GM12892 (cell line): ENCODE results near the gene CDK16.
A peak's percentile ranks its signal among the peaks of the same experiment; 100 is the strongest.

ENCODE experiments used
- DNase-seq: peaks from one replicate; pipeline ENCODE4 v3.0.0; 2011; ENCODE audit not compliant: insufficient read length
- FAIRE-seq: peaks from 2 replicates; lab custom pipeline; 2011; peaks lifted over from hg19 to GRCh38; lab: Jason Lieb, UNC
- POLR2A ChIP-seq: IDR thresholded peaks from 2 replicates; pipeline ENCODE4 v1.6.1; 2011; ENCODE audit warnings: low read depth, low read length, control low read depth
- POLR2AphosphoS5 ChIP-seq: IDR thresholded peaks from 2 replicates; pipeline ENCODE4 v1.6.1; 2011; ENCODE audit warnings: low read depth, low read length, control low read depth
- TAF1 ChIP-seq: IDR thresholded peaks from 2 replicates; pipeline ENCODE4 v1.6.1; 2011; ENCODE audit warnings: low read depth, mild to moderate bottlenecking, control low read depth, low read length, borderline replicate concordance

The CDK16 gene

GRCh38 chrX:47214435-47215077 is 3.9 kb upstream of the CDK16 start:
- TF ChIP-seq POLR2A (no peak), TAF1 (no peak)

GRCh38 chrX:47215291-47215900 is 3.1 kb upstream of the CDK16 start:
- TF ChIP-seq POLR2AphosphoS5 (no peak), POLR2A (no peak; the same call in 1 of the 2 replicates), TAF1 (no peak)
- FAIRE-seq: no peak
- DNase-seq: no peak

More at GRCh38 chrX:47214435-47215077, 3.9 kb upstream of the CDK16 start:
- DNase-seq: no peak
- FAIRE-seq: no peak

GRCh38 chrX:47216393-47216925 is 2.0 kb upstream of the CDK16 start:
- TF ChIP-seq POLR2AphosphoS5 (no peak), POLR2A (no peak), TAF1 (no peak)
- DNase-seq: no peak

GRCh38 chrX:47217121-47217851 is 1.2 kb upstream of the CDK16 start:
- no peak for TF ChIP-seq POLR2AphosphoS5
- FAIRE-seq: no peak
- DNase-seq: no peak

More at GRCh38 chrX:47216393-47216925, 2.0 kb upstream of the CDK16 start:
- no peak for FAIRE-seq

GRCh38 chrX:47217852-47218279 is 615 bp upstream of the CDK16 start:
- FAIRE-seq (peak; percentile 95), DNase-seq (peak; percentile 78)
- no peak for TF ChIP-seq POLR2AphosphoS5
- TF ChIP-seq POLR2A: 0 out of 2 replicates have a peak, but pooled peaks have one; percentile 4

- FAIRE-seq (peak; percentile 51), DNase-seq (peak; percentile 49)
- TF ChIP-seq TAF1 (no peak), POLR2AphosphoS5 (0 out of 2 replicates have a peak, but pooled peaks have one; percentile 34)
Observed at GRCh38 chrX:47218920-47219815, 687 bp downstream of the CDK16 start.

GRCh38 chrX:47221756-47222155 is 3.3 kb downstream of the CDK16 start:
- FAIRE-seq (no peak), DNase-seq (no peak)
- TF ChIP-seq POLR2A (no peak), POLR2AphosphoS5 (no peak), TAF1 (no peak)

GRCh38 chrX:47222751-47223350 is 4.4 kb downstream of the CDK16 start:
- no peak for DNase-seq
- TF ChIP-seq POLR2AphosphoS5: no peak
- TF ChIP-seq POLR2A: no peak; the same call in 1 of the 2 replicates
- TF ChIP-seq TAF1: no peak

GRCh38 chrX:47223476-47224250 is 5.2 kb downstream of the CDK16 start:
- TF ChIP-seq TAF1 (no peak), POLR2A (0 out of 2 replicates have a peak, but pooled peaks have one; percentile 15)
- no peak for DNase-seq
- FAIRE-seq: no peak

More at GRCh38 chrX:47222751-47223350, 4.4 kb downstream of the CDK16 start:
- no peak for FAIRE-seq
